ENCODE measurements around the gene CGN. TPM values are rescaled to one million over a fixed set of nuclear protein-coding genes. Genes with fewer than 3 reads are reported as not detected.

The CGN gene
- total RNA-seq, 2 experiments from 2014 or later: 0.34 to 0.82 TPM

- no peak for ATAC-seq
- Mint-ChIP-seq H3K4me3 (no peak overlapping the region), H3K27ac (no peak overlapping the region), H3K36me3 (ENCODE audit: low read depth) (no peaks in the 10 kb centered on the region), H3K27me3 (ENCODE audit: low read depth) (no peaks in the 10 kb centered on the region), H3K9me3 (ENCODE audit: insufficient read depth) (no peaks in the 10 kb centered on the region), H3K4me1 (ENCODE audit: low read depth) (no peaks in the 10 kb centered on the region)
- no peak for DNase-seq
- CTCF ChIA-PET: interaction anchor here (1.5 to 5.2 kb wide), 2 partner anchors 10 to 63 kb away, joined by 3 to 26 read pairs; no protein-coding TSS in a partner anchor
- POLR2A ChIA-PET: interaction anchor here (0.6 kb wide), 1 partner anchor 92 kb away, joined by 3 read pairs; no protein-coding TSS in a partner anchor
Observed at GRCh38 chr1:151583796-151584195, 72.6 kb downstream of the CGN start.

- ATAC-seq: no peak
- Mint-ChIP-seq H3K9me3 (ENCODE audit: insufficient read depth) (no peaks in the 10 kb centered on the region), H3K27me3 (ENCODE audit: low read depth) (no peaks in the 10 kb centered on the region), H3K27ac (no peak overlapping the region), H3K4me3 (no peak overlapping the region), H3K4me1 (ENCODE audit: low read depth) (no peaks in the 10 kb centered on the region), H3K36me3 (ENCODE audit: low read depth) (no peaks in the 10 kb centered on the region)
- DNase-seq: no peak
- ChIA-PET CTCF (interaction anchor here (1.5 to 5.2 kb wide), 2 partner anchors 10 to 64 kb away, joined by 3 to 26 read pairs; no protein-coding TSS in a partner anchor), POLR2A (no interaction called here)
Observed at GRCh38 chr1:151584278-151584677, 73.1 kb downstream of the CGN start.

DNA sequence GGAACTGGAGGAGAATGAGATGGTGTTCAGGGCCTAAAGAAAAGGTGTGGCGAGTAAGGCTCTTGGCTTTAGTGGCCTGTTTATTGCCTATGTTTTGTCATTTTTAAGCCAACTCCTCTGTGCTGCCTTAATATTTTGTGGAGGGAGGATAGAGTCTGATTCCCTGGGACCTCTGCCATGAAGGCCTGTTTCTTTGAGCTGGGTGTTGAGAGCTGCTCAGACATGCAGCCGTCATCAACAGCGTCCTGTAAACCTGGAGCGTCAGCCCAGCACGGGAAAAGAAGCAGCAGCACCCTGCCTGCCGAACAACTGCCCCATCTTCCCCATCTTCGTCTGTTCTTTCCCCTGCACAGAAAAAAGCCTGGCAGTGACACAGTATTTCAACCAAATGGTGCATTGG, 73.6 kb downstream of the CGN start:
- Mint-ChIP-seq H3K27me3 (ENCODE audit: low read depth) (no peaks in the 10 kb centered on the region), H3K9me3 (ENCODE audit: insufficient read depth) (no peaks in the 10 kb centered on the region), H3K36me3 (ENCODE audit: low read depth) (no peaks in the 10 kb centered on the region), H3K27ac (no peak overlapping the region), H3K4me1 (ENCODE audit: low read depth) (no peaks in the 10 kb centered on the region), H3K4me3 (no peak overlapping the region)
- ChIA-PET POLR2A (no interaction called here), CTCF (no interaction called here)
- ATAC-seq (no peak), DNase-seq (no peak)

DNA sequence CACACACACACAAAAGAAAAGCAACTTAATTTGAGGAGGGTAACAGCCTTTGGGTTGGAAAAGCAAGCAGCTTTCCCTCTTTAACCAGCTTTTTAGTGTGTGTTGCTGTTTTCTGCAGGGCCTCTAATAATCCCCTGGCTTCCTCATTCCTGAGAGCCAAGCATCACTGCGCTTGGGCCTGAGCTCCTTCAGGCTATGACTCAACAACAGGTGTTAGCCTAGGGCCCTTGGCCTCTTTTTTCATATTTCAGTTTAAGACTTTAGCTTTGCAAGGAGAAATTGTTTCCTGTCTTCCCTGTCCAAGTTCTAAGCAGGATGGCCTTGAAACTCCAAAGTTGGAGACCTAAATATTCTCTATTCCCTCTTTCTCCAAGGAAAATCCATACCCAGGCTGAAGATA, 74.4 kb downstream of the CGN start:
- Mint-ChIP-seq H3K36me3 (ENCODE audit: low read depth) (no peaks in the 10 kb centered on the region), H3K4me1 (ENCODE audit: low read depth) (no peaks in the 10 kb centered on the region), H3K9me3 (ENCODE audit: insufficient read depth) (no peaks in the 10 kb centered on the region), H3K27me3 (ENCODE audit: low read depth) (peaks cover 4% of the 10 kb centered on the region), H3K27ac (no peak overlapping the region), H3K4me3 (no peak overlapping the region)
- CTCF ChIA-PET: interaction anchor here (1.2 kb wide), 1 partner anchor 8 kb away, joined by 7 read pairs; no protein-coding TSS in a partner anchor
- POLR2A ChIA-PET: no interaction called here
- ATAC-seq (no peak), DNase-seq (no peak)

Small RNA genes lying within 50 kb of the gene (microRNA-seq; reads per million reads assigned to microRNA genes)
- not detected for gene MIR554

Other genes with a start within 250 kb of the CGN start
- gene ZNF687, start 229.1 kb upstream of the CGN start, total RNA-seq: 10 to 100 TPM; 25.5 to 26.6 TPM
- gene PI4KB, start 184.0 kb upstream of the CGN start, total RNA-seq: 10 to 100 TPM; 56.0 to 70.2 TPM
- gene RFX5, start 164.1 kb upstream of the CGN start, total RNA-seq: 10 to 100 TPM; 59.3 to 63.9 TPM
- gene SELENBP1, start 138.7 kb upstream of the CGN start, total RNA-seq: not detected
- gene PSMB4, start 111.8 kb upstream of the CGN start, total RNA-seq: 100 to 1,000 TPM; 292 to 303 TPM
- 10 to 100 TPM; 67.7 to 68.5 TPM for gene POGZ, start 51.9 kb upstream of the CGN start, total RNA-seq
- under 1 TPM; 0.42 TPM for gene TUFT1, start 28.9 kb downstream of the CGN start, total RNA-seq
- gene SNX27, start 100.7 kb downstream of the CGN start, total RNA-seq: 10 to 100 TPM; 24.5 to 26.0 TPM
- gene CELF3, start 205.4 kb downstream of the CGN start, total RNA-seq: not detected
- gene RIIAD1, start 210.1 kb downstream of the CGN start, total RNA-seq: not detected